HG02852 (cell line): ENCODE measurements around the gene ARL8A.
"Not testable (repeated sequence)": the region's sequence is repeated elsewhere in the genome, so short reads cannot be mapped to it uniquely, and the experiment has no call there.

Experiments used
- ATAC-seq: cut with Tn5 transposase; IDR thresholded peaks from one replicate; pipeline ENCODE4 v1.9.1; 2021; ENCODE audit warnings: mild to moderate bottlenecking, moderate library complexity; ENCODE audit not compliant: unreplicated experiment

ARL8A gene

GRCh38 chr1:202121006-202121405, 23.5 kb downstream of the ARL8A start:
- ATAC-seq, result no peak

- no peak for ATAC-seq
These were observed 26.6 kb downstream of the ARL8A start for GRCh38 chr1:202117898-202118371.

- no peak for ATAC-seq
These were observed 28.2 kb downstream of the ARL8A start for GRCh38 chr1:202116287-202116686.

- no peak for ATAC-seq
These were observed 30.7 kb downstream of the ARL8A start for GRCh38 chr1:202113690-202114300.

- ATAC-seq, result no peak
These were observed 31.5 kb downstream of the ARL8A start for GRCh38 chr1:202112859-202113689.

GRCh38 chr1:202111589-202111988, 32.9 kb downstream of the ARL8A start:
- ATAC-seq, result not testable (repeated sequence)

GRCh38 chr1:202110977-202111376, 33.6 kb downstream of the ARL8A start:
- ATAC-seq, result no peak

DNA sequence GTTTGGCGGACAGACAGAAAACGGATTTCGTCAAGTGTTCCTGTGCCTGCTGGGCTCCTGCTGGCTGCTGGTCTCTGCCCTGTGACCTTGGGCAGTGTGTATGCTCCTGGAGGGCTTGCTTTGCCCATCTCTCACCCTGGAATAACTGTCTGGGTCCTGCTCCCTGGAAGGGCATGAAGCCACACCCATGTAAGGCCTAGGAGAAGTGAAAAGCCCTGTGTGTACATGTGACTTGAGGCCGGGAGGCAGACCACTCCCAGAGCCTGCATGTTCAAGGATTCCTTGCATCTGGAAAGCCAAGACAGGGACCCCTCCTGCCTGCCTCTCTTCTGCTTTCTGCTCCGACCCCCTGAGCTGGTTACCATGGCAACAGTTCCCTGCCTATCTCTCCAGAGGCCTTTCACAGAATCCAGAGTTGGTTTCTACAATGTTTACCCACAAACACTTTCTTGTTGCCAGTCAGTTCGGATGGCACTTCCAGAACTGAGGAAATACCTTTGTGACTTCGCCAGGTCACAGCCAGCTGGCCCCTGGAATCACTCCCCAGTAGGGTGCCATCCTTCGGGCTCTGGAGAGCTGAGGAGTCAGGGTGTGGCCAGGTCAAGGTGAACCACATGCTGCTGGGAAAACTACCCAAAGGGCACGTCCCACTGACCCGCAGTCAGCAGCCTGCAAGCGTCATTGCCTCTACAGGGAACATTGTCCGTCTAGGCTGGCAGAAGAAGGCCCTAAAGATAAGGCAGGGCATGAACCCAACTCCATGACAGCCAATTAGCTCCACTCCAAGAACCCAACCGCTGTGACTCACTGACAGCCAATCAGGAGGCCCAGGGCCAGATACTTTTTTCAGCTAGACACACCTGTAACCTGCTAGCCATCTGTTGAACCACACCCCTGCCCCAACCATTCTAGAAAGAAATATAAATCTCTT, 36.5 kb downstream of the ARL8A start:
- no peak for ATAC-seq

- ATAC-seq, result no peak
These were observed 37.2 kb downstream of the ARL8A start for GRCh38 chr1:202107321-202107761.

DNA sequence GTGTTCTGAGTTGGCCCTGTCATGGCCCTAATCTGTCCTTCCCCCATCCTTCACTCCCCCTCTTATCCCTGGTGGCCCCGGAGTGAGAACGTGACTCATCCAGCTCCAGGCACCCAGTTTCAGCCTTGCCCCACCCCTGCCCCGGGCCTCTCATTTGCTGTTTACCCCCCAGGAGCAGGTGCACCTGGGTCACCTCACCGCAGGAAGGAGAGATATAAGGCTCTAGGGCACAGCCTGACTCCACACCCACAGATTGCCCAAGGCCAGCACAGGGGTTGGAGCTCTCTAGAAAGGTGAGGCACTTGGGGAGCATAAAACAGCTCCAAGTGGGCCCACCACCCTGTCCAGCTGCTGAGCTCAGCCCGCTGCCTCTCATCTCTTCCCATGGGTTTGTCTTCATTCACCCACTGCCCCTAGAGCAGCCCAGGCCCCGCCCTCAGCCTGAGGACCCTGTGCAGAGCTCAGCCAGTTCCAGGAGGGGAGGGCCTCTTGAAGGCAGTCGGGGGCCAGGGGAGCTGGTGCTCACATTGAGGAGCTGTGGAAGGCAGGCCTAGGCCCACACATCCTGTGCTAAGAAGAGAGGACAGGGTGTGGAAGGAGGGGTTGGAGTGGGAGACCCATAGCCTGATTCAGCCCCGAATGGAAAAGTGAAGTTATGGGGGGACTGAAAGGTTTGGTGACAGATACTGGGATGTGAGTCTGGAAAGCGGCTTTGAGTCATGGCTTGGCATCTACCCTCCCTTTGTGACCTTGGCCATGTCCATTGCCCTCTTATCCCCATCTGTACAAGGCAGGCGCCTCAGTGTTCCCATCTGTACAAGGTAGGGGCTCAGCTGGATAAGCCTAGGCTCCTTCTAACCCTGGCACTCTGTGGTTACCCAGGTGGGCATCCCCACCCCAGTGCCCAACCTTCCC, 37.9 kb downstream of the ARL8A start:
- ATAC-seq, result no peak

- ATAC-seq, result no peak
These were observed 38.8 kb downstream of the ARL8A start for GRCh38 chr1:202105571-202106339.

- no peak for ATAC-seq
These were observed 40.5 kb downstream of the ARL8A start for GRCh38 chr1:202104073-202104472.

DNA sequence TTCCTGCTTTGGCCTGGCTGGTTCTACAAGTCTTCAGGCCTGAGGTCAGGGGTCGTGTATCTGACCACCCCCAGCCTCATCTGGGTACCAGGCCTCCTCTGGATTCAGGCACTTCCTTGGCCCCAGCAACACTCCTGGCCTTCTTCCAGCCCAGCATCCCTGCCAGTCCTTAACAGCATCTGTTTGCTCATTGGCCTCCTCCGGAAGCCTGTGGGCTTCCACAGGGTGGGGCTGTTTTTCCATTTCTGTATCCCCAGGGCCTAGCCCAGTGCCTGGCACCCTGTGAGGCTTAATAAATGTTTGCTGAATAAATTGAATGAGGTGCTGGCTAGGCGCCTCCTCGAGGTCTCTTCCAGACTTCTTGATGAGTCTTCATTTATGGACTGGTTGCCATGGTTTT, 43.4 kb downstream of the ARL8A start:
- no peak for ATAC-seq

DNA sequence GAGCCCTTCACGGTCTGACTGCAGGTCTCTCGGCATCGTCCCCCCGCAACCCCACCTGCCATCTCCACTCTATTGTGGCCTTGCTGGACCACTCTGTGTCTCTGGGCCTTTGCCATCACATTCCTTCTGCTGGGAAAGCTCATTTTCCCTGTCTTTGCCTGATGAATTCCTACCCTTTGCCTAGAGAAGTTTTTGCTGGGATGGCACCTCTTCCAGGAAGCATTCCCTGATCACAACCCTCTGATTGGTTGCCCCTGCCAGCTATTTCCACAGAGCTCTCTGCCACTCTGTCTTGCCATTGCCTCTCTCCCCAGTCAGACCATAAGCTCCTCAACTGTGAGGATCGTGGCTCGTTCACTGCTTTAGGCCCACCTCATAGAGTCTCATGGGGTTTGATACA, 50.7 kb downstream of the ARL8A start:
- no peak for ATAC-seq

DNA sequence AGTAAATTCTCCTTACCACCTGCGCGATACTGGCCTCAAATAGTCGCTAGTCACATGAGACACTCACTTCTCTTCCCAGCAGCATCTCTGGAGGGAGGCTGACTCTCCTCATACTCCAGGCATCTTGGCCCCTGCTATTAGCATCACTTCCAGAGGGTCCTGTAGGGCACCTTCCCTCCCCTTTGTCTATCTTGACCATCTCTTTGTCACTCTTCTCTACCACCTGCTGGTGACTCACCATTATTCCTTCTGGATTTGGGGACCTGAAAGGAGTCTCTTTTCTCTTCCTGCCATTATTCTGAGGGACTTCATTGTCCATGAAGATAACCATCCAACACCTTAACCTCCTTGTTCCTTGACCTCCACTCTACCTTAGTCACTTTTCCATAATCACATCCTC, 53.5 kb downstream of the ARL8A start:
- ATAC-seq, result no peak

- ATAC-seq, result no peak
These were observed 56.3 kb downstream of the ARL8A start for GRCh38 chr1:202088206-202088605.

GRCh38 chr1:202086579-202087350, 57.8 kb downstream of the ARL8A start:
- no peak for ATAC-seq

DNA sequence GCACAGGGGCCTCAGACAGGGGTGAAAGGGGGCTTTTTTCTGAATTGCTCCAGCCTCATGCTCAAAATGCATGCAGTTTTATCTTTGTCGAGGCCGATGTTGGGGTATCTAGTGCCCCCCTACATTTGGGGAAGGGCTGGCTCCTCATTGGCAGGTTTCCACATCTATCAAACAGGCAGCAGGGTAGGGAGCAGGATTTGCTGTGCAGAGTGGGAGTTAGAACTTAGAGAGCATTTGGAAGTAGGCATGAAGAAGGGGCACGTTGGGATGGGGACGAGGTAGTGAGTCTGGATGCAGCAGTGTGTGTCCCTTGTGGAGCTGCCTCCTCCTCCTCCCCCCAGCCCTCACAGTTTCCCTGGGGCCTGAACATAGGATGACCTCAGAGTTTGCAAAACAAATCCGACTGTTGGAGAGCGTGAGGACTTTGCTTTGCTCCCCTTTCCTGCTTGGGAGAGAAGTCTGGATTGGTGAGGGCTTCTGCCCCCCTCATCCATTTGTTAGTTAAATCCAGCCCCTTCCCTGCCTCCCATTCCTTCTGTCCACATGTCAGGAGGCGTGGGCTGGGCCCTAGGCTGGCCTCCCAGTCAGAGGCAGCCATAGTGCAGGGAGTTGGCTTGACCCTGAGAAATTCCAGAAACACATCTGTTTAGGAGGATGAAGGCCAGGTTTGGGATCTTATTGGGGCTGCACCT, 58.7 kb downstream of the ARL8A start:
- ATAC-seq, result no peak
